ENCODE data around the gene KRTAP10-2.

Gene KRTAP10-2

DNA sequence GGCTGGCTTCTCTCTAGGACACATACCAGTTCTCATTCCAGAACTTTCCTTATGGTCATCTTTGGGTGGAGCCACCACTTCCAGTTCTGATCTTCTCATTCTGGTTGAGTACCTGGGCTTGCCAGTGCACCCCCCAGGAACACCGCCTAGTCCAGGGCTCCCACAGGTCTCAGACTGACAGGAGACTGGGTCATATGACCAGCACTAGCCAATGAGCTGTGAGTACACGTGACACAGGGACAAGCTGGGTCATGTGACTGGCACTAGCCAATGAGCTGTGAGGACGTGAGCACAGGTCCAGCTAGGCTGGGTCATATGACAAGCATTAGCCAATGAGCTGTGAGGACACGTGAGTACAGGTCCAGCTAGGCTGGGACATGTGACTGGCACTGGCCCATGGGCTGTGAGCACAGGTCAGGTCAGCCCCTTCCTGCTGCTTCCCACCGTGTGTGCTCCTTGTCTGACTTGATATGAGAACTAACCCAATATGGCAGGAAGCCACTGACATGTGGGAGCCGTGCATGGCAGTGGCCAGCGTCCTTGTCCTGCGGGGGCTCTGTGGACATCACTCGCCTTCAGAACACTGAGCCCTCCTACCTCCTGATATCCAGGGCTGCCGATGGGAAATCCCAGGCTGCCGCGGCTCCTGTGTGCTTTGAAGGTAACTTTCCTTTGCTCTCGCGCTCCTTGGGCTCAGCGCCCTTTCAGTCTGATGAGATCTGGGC is 34.0 kb downstream of the KRTAP10-2 start:
- no peak for DNase-seq (ENCODE audit: low read depth, low spot score)
- H3K27ac ChIP-seq, result no peak overlapping the region

DNA sequence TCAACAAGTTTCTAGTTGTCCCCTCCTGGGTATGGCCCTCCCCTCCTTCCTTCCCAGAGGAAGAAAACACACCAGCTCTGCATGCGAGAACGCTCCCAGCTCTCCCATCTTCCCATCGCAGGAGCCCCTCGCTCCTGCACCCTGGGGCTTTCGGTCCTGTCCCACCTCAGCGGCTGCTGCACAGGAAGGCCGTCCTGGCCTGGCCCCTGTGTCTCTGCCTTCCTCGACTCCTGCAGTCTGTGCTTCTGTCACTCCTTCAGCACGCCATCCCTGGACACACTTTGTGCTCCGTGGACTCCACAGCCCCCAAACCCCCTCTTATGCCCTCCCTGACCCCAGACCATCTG is 34.5 kb downstream of the KRTAP10-2 start:
- no peak overlapping the region for H3K27ac ChIP-seq
- no peak for DNase-seq (ENCODE audit: low read depth, low spot score)

DNA sequence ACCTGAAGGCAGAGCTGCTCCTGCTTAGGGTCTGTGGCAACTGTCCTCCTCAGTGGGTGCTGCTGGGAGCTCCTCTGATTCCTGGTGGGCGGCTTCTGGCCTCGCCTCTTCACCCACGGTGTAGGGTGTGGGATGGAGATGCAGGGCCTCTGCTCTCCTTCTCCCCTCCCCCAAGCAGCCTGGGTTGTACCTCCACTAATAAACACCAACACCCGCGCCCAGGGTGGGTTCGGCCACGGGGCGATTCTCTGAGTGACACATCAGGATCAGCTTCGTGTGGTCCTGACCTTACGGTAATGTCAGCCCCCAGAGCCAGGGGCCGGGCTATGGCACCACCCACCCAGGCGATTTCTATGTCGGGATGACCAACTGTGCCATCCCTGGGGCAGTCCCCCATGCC is 35.0 kb downstream of the KRTAP10-2 start:
- H3K27ac ChIP-seq, result no peak overlapping the region
- DNase-seq (ENCODE audit: low read depth, low spot score), result no peak

DNA sequence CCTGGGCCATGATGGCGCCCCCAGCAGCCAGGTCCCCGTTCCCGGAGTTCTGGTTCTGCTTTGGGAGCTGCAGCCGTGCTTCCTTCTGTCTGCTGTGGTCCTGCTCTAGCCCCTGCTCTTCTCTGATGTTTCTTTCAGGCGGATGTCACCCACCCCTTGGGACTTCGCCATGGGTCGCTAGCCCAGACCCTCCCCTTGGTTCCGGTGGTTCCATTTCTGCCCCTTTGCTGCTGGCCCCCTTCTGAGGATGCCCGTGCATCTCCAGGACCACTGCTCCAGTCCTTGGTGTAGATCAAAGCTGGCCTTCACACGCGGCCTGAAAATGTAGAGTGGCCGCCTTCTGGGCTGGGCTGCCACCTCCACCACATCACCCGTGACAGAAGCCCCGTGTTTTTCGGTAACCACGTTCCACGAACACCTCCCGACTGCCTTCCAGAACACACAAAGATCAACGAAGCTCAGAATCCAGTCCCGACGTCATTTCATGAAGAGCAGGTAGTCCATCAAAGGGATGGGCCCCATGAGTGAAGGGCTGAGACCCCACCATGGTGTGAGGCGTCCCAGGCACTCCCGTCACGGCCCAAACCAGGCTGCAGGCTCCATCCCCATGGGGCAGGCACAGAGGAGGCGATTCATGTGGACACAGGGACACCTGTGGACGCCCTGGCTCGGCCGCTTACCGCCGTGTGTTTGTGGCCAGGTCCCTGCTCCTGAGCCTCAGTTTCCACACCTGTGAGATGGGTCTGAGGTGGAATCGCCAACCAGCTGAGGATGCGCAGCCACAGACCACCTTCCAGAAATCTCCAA is 35.7 kb downstream of the KRTAP10-2 start:
- no peak overlapping the region for H3K27ac ChIP-seq
- DNase-seq (ENCODE audit: low read depth, low spot score), result no peak

DNA sequence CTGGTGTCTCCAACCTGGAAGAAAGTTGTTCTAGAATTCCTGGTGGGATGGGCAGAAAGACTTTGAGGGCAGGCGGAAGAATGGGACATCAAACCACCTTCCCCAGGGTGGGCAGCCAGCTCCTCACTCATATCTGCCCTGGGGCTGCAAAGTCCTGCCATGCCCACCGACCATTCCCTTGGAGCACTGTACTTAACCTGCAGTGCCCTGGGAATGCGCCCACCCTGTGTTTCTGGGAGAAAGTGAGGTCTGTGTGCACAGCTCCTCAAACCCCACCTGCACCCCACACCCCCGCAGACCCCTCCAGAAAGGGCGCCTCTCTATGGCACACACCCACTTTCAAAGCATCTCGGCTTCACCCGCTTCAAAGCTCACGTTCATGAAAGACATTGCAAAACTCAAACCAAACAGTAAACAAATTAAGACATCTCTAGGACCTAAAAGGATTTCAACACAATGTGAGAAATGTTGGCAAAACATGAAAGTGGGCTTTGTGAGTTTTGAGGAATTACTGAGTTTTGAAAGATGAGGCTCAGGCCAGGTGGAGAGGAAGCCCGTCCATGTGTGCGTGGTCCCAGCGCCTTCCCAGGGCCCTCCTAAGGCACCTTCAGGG is 36.5 kb downstream of the KRTAP10-2 start:
- no peak for DNase-seq (ENCODE audit: low read depth, low spot score)
- H3K27ac ChIP-seq, result no peak overlapping the region

DNA sequence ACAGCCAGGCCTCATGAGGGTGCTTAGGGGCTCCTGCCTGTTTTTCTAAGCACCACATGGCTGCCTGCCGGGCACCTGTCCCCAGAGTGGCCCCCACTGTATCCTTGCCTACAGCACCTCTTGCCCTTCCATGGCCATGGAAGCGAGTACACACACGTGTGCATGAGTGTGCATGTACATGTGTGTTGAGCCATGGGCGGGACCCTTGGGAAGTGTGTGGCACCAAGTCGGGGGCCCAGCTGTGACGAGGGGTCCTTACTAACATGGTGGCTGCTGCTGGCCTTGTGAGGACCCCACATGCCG is 37.1 kb downstream of the KRTAP10-2 start:
- H3K27ac ChIP-seq, result no peak overlapping the region
- no peak for DNase-seq (ENCODE audit: low read depth, low spot score)

DNA sequence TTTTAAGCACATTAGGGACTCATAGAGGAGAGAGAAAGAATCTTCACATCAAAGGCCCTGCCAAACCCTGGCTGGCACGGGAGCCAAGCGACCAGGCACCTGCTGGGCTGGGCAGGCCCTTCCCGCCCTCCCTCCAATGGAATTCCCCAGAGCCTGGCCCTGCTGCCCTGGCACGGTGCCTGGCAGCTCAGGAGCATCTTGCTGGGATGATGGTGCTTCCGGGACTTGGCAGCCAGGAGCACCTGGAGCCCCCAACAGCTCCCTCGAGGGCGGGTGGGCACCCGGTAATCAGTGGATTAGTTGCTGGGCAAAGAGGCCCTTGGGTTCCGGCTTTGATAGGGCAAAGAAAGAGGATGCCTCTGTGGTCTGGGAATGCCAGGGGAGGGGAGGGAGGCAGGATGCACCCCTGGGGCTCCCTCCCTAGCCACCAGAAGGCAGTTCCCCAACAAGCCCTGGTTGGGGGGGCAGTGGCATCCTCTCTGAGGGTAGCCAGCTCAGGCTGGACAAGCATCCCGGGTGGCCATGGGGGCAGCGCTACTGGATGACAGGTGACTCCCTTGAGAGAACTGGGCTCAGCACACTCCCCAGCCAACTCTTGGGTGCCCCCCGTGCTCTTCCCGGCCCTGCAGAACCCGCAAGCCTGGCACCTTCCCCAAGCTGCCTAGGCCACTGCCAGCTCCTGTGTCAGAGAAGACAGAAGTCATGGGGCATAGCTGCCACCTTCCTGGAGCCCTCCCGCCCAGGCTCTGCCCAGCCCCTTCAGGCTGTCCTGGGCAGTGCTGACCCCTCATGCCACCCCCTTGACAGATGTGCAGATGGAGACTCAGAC is 37.7 kb downstream of the KRTAP10-2 start:
- DNase-seq (ENCODE audit: low read depth, low spot score), result no peak
- H3K27ac ChIP-seq, result no peak overlapping the region

DNA sequence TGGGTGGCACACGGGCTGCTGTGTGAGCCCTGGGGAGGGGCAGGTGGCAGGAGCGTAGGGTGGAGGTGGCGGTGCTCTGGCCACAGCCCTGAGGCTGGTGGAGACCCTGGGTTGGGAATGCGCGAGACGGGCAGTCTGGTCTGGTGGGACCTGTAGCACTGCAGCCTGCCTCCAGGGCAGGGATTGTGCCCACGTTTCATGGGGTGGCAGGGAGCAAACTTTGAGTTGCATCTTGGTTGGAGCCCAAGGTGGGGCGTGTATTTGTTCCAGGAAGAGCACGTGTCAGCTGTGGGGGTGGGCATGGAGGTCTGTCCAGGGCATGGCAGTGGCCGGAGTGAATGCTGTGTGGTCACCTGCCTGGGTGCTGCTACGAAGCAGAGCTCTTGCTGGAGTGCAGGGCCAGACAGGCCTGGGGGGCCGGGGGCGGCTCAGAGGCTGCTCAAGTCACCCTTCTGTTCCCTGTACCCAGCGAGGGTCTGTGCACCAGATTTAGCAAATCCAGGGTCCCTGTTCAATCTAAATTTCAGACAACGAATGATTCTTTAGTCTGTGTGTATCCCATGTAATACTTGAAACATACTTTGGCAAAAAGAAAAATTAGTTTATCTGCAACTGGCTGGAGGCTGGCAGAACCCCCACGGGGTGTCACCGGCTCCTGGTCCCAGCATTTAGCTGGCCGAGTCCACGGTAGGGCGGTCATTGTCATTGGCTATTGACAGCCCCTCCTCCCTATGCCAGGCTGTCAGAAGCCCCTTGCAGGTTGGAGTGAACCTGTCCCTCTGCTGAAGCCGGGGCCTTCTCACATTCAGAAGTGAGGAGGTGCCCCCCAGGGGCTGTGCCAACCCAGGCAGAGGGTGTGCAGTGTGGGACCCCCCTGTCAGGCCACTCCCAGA is 38.6 kb downstream of the KRTAP10-2 start:
- H3K27ac ChIP-seq, result no peak overlapping the region
- DNase-seq (ENCODE audit: low read depth, low spot score), result no peak

DNA sequence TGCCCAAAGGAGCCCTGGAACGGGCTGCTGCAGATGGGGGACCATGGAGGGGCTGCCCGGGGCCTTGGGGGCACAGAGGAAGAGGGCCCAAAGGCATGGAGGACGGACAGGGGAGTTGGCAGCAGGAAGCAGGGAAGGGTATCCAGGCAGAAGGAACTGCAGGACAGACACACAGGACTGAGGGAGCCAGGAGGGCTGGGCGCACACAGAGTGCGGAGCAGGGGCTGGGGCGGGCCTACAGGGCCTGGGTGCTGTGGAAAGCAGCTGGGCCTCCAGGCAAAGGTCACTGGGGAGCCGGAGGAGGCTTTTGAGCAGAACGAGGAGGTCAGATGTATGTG is 39.4 kb downstream of the KRTAP10-2 start:
- no peak for DNase-seq (ENCODE audit: low read depth, low spot score)
- H3K27ac ChIP-seq, result no peak overlapping the region

DNA sequence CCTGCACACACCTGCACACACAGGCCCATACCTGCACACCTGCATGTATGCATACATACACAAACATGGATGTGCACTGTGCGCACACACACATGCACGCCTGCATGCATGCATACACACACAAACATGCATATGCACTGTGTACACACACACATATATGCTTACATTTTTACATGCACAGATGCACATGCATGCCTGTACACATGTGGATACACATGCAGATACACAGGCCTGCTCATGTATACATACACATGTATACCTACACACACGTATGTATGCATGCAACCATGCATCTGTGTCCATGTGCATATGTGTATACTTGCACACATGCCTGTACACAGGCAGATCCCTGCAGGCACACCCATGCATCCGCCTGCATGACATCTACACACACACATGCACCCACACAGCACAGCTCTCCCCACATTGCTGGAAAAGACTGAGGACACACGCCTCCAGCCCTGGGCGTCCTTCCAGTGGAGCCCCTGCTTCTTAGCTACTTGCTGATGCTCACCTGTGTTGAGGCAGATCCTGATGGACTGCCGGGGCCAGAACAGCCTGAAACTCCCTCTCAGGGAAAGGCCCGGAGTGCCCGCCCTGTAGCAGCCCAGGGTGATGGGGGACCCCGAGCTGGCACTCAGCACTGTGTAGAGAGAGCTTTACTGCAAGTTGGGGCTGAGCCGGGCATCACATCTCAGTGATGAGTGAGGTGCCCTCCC is 39.9 kb downstream of the KRTAP10-2 start:
- H3K27ac ChIP-seq, result no peak overlapping the region
- DNase-seq (ENCODE audit: low read depth, low spot score), result no peak

DNA sequence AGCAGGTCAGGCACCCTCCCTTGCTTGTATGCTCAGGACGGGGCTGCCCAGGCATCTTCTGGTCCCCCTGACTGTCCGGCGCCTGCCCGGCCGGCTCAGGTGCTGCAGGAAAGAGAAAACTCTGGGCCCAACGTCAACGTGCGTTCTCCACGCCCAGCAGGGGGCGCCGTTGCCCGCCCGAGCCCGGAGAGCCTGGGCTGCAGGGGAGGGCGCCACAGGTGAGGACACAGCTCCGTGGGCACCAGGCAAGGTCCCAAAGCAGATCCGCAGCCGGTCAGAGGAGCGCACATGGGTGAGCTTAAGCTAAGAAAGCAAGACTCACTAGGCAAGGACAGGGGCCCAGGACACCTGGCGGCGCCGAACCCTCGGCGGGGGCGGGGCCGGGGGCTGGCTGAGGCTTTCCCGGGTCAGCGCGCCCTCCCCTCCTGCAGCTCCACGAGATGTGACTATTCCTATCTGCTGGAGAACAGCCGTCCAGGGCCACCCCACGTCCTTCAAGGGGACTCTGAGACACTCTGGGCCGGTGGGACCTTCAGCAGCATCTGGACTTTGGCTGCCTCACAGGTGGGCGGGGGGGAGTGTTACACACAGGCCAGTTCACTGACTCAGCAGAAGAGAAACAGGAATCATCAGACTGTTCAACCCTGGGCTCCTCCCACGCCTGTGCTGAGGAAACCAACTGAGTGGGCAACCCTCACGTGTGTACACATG is 40.6 kb downstream of the KRTAP10-2 start:
- H3K27ac ChIP-seq, result no peak overlapping the region
- peak; percentile 22 for DNase-seq (ENCODE audit: low read depth, low spot score)

DNA sequence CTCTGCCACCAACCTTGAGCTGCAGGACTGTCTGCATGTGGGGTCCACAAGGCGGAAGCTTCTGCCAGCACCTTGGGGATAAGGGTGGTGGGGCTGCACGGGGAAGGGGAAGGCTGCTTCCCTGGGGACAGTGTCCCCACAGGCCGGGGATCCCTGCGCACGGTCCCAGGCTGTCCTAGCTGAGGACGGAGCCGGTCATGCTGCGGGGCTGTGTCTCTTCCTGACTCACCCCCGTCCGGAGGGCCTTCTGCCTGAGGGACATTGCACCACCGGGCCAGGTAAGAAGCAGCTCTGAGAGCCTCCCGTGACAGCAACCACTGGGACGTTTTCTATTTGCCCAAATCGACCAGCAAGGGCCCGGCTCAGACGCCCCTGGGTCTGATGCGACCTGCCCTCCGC is 41.2 kb downstream of the KRTAP10-2 start:
- no peak for DNase-seq (ENCODE audit: low read depth, low spot score)
- H3K27ac ChIP-seq, result no peak overlapping the region

DNA sequence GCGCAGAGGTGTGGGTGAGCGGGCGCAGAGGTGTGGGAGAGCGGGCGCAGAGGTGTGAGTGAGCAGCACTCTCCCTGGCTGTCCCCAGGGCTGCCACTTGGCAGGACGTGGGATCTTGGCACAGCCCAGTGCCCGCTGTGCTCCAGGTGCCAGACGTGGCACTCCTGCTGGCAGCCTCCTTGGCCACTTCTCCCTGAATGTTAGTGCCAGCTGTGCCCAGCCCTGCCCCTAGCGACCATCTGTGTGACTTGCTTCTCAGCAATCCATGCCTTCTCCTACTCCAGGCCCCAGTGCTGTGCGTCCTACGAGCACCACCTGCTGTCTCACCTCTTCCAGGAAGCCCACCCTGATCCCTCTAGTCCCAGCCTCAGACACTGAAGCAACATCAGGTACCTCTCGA is 41.8 kb downstream of the KRTAP10-2 start:
- no peak for DNase-seq (ENCODE audit: low read depth, low spot score)
- H3K27ac ChIP-seq, result no peak overlapping the region

DNA sequence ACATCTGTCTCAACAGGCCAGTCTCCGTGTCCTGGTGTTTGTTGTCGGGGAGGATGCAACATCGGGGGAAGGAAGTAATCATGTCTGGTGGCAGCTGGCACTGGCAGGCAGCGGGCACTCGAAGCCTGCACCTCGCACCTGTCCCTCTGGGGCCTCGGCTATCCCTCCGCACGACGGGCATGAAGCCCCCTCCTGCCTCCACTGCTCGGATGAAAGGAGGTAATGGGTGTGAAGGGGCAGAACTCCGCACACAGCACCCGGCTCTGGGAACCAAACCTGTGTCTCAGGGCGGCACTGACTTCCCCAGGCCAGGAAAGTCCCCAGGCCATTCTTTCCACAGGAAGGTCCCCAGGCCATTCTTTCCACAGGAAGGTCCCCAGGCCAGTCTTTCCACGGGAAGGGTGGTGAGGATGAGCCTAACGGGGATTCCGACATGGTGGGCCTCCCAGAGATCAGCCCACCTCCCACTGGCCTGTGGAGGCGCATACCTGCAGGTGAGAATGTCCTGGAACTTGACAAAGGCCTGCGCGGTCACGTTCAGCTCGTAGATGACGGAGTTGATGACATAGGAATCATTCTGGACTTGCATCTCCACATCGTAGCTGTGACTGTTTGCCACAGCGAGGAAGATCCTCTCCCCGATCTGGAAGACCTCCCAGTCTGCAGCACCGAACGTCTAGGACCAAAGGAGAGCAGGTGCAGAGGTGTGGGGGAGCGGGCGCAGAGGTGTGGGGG is 42.4 kb downstream of the KRTAP10-2 start:
- no peak overlapping the region for H3K27ac ChIP-seq
- no peak for DNase-seq (ENCODE audit: low read depth, low spot score)

DNA sequence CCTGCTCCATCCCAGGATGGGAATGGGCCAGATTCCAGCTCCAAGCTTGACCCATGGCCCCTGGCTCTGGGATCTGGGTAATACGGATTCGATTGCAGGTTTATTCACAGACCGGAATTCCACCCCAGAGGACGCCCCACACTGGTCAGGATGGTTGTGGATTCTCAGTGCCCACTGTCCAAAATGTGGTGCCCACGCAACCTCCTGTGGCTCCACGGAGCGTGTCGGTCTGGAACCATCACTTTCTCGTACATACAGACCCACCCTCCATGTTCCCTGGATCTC is 42.9 kb downstream of the KRTAP10-2 start:
- no peak overlapping the region for H3K27ac ChIP-seq

DNA sequence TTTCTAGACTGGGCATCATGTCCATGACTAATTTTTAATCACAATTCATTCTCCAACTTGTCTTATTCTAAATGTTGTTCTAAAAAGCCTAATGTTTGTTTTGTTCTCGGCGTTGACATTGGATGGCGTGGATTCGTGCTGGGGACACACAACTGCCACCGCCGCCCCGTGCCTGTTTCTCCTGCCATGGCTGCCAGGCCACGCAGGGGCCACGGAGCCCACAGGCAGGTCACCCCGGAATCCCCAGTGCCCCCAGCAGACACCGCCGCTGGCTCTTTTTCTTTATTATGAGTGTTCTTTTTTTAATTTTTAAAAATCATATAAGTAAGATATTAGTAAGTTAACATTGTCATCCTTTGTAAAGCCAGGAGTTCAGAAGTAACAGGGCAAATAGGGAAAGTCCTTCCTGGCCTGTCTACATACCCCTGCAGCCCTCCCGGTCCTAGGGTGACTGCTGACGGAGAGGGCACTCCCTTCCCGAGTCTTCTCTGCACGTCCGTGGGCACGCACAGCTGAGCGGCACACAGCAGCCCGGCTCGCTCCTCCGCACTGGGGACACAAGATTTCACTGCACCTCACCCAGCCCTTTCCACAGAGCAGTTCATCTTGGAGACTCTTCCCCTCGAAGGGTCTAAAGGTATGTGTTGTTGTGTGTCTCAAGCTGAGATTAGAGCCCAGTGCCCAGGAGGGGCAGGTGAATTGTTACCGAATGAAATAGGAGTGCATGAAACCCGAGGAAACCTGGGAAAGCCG is 43.5 kb downstream of the KRTAP10-2 start:
- no peak overlapping the region for H3K27ac ChIP-seq
- DNase-seq (ENCODE audit: low read depth, low spot score), result no peak

More for the DNA sequence above, 42.9 kb downstream of the KRTAP10-2 start:
- DNase-seq (ENCODE audit: low read depth, low spot score), result no peak

All from epithelial cell of prostate (primary cell).